ENCODE results near the gene TREM1.

TREM1 gene

DNA sequence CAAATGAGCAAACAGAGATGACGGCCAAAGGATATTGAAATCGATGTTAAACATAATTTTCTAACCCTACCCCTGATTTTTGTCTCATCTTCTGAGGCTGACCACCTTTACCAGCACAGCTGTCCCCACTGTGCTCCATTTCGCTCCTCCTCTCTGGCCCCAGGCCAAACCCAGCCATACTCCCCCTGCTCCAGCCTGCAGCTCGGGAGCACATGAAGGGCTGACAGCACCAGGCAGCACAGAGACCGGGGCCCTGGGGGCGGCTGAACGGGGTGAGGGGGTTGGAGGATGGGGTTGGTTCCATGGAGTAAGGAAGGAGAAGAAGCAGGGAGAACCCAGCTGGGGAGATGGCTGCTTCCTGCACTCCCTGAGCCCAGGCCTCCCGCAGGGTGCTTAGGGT is 45.8 kb upstream of the TREM1 start:
- TF ChIP-seq CTCF (IDR thresholded peaks at IDR 0.05; ENCODE audit: low read depth, low read length, missing control alignments): no peak
- Histone ChIP-seq H3K36me3 (replicated peaks) (no peaks in the 10 kb centered on the region), H3K27ac (no peak overlapping the region), H3K4me3 (ENCODE audit: low read depth, low read length) (no peak overlapping the region), H3K27me3 (replicated peaks) (peaks cover 14% of the 10 kb centered on the region)
- no peak for DNase-seq
- in situ Hi-C loops (cut with HindIII; ENCODE audit: low pct_ligation_motif_present, low sequenced_read_pairs): no loop called here

GRCh38 chr6:41331401-41332150 is 45.1 kb upstream of the TREM1 start:
- no peak for TF ChIP-seq CTCF (IDR thresholded peaks at IDR 0.05; ENCODE audit: low read depth, low read length, missing control alignments)
- peaks cover 14% of the 10 kb centered on the region for H3K27me3 ChIP-seq (replicated peaks)
- no peak for DNase-seq
- H3K27ac ChIP-seq: no peak overlapping the region
- no peak overlapping the region for H3K4me3 ChIP-seq (ENCODE audit: low read depth, low read length)
- in situ Hi-C loops (cut with HindIII; ENCODE audit: low pct_ligation_motif_present, low sequenced_read_pairs): no loop called here
- H3K36me3 ChIP-seq (replicated peaks): no peaks in the 10 kb centered on the region

- in situ Hi-C loops (cut with HindIII; ENCODE audit: low pct_ligation_motif_present, low sequenced_read_pairs): no loop called here
- TF ChIP-seq CTCF (IDR thresholded peaks at IDR 0.05; ENCODE audit: low read depth, low read length, missing control alignments): no peak
- no peak overlapping the region for H3K4me3 ChIP-seq (ENCODE audit: low read depth, low read length)
- H3K27ac ChIP-seq: no peak overlapping the region
- no peaks in the 10 kb centered on the region for H3K36me3 ChIP-seq (replicated peaks)
- DNase-seq: no peak
- H3K27me3 ChIP-seq (replicated peaks): peaks cover 32% of the 10 kb centered on the region
Measured at GRCh38 chr6:41327177-41327576, 40.7 kb upstream of the TREM1 start.

GRCh38 chr6:41326092-41326491 is 39.6 kb upstream of the TREM1 start:
- no peak for TF ChIP-seq CTCF (IDR thresholded peaks at IDR 0.05; ENCODE audit: low read depth, low read length, missing control alignments)
- no peak for DNase-seq
- peaks cover 32% of the 10 kb centered on the region for H3K27me3 ChIP-seq (replicated peaks)
- in situ Hi-C loops (cut with HindIII; ENCODE audit: low pct_ligation_motif_present, low sequenced_read_pairs): no loop called here
- H3K4me3 ChIP-seq (ENCODE audit: low read depth, low read length): no peak overlapping the region
- no peak overlapping the region for H3K27ac ChIP-seq
- no peaks in the 10 kb centered on the region for H3K36me3 ChIP-seq (replicated peaks)

DNA sequence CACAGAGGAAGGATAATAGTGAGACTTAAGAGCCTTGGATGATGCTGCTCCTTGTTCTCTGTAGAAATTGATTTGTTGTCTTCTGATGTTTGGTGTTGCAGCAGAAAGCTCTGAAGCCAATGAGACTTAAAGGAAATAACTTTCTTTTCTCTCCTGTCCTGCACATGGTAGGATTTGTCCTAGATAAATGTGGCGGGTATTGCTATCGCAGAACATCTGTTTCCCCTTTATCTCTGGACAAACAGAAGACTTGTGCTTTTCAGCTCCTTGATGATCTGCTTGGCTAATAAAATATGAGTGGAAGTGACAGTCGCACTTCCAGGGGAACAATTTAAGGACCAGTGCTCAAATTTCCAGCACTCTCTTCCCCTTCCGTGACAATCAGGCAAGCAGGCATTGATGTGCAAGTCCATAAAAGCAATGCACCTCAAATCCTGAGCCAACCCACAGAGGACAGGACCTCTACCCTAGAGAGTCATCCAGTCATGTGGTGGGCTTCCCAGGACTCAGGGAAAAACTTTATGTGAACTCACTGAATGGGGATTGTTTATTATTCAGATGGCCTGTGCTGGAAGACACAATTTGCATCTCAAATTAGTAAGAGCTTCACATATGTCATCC is 39.1 kb upstream of the TREM1 start:
- in situ Hi-C loops (cut with HindIII; ENCODE audit: low pct_ligation_motif_present, low sequenced_read_pairs): no loop called here
- no peak for DNase-seq
- Histone ChIP-seq H3K27ac (no peak overlapping the region), H3K4me3 (ENCODE audit: low read depth, low read length) (no peak overlapping the region), H3K27me3 (replicated peaks) (peaks cover 32% of the 10 kb centered on the region), H3K36me3 (replicated peaks) (no peaks in the 10 kb centered on the region)
- no peak for TF ChIP-seq CTCF (IDR thresholded peaks at IDR 0.05; ENCODE audit: low read depth, low read length, missing control alignments)
